GM12878 (cell line): ENCODE measurements around the gene ACTL7A. TPM values are rescaled to one million over a fixed set of nuclear protein-coding genes. Genes with fewer than 3 reads are reported as not detected.

Experiments
- ATAC-seq: fragments of 200-7000 bp; cut with Tn5 transposase; 3 replicates; pipeline ENCODE4 v1.9.1; 2020; ENCODE audit warnings: mild to moderate bottlenecking, moderate library complexity
- BruUV-seq: library from RNA; stranded (reverse); fragments of 400-500 nt; replicated peaks from 2 replicates; lab custom pipeline; 2021; lab: Mats Ljungman, UMichigan
- CTCF ChIA-PET: fragments of 300-600 bp; sonication (Branson Sonifier 250); formaldehyde crosslinking; extraction: SDS; loops from one replicate; lab custom pipeline; 2021; ENCODE audit warnings: inconsistent platforms; lab: Yijun Ruan, JAX
- POLR2A ChIA-PET: fragments of 350-600 bp; formaldehyde crosslinking; extraction: SDS; loops from one replicate; lab custom pipeline; 2021; ENCODE audit warnings: inconsistent platforms; lab: Charles Lee
- RAD21 ChIA-PET: fragments of 300-600 bp; sonication (Branson Sonifier 250); formaldehyde crosslinking; loops from one replicate; lab custom pipeline; 2023; ENCODE audit warnings: antibody characterized with exemption; ENCODE audit not compliant: unreplicated experiment; lab: Charles Lee
- SMC1A ChIA-PET: fragments of 300-600 bp; sonication (Branson Sonifier 250); formaldehyde crosslinking; loops from one replicate; lab custom pipeline; 2023; ENCODE audit not compliant: unreplicated experiment, uncharacterized antibody; lab: Charles Lee
- DNase-seq: peaks from one replicate; pipeline ENCODE4 v3.0.0-alpha.2; 2011; ENCODE audit warnings: low read depth, low spot score
- FAIRE-seq: peaks from 3 replicates; lab custom pipeline; 2011; peaks lifted over from hg19 to GRCh38; lab: Jason Lieb, UNC
- H2AFZ ChIP-seq: 2 replicates; pipeline ENCODE4 v1.6.0; 2011; ENCODE audit warnings: low read depth, low read length, control low read depth; ENCODE audit not compliant: control insufficient read depth
- H3K27ac ChIP-seq: 2 replicates; pipeline ENCODE4 v1.5.1; 2011; ENCODE audit warnings: control low read depth; ENCODE audit not compliant: control insufficient read depth, insufficient read depth
- H3K27me3 ChIP-seq, 2 experiments: replicated peaks in 1 of 2; 2 replicates each; pipeline versions ENCODE4 v1.6.0 to v1.6.1; 2011; ENCODE audit warnings: low read length in 1 of 2; ENCODE audit not compliant: control insufficient read depth in 2 of 2, insufficient read depth in 2 of 2
- H3K36me3 ChIP-seq, 2 experiments: 2 replicates each; pipeline ENCODE4 v1.5.1; 2011; ENCODE audit warnings: low read length in 1 of 2; ENCODE audit not compliant: control insufficient read depth in 2 of 2, insufficient read depth in 2 of 2
- H3K4me1 ChIP-seq: 2 replicates; pipeline ENCODE4 v1.6.1; 2011; ENCODE audit warnings: mild to moderate bottlenecking, low read length, moderate library complexity, mixed read lengths; ENCODE audit not compliant: control insufficient read depth, insufficient read depth
- H3K4me2 ChIP-seq: 2 replicates; pipeline ENCODE4 v1.6.0; 2011; ENCODE audit warnings: control low read depth; ENCODE audit not compliant: control insufficient read depth, insufficient read depth
- H3K4me3 ChIP-seq: fragments of 200-600 bp; sonication (generic); 2 replicates; pipeline ENCODE4 v1.5.1; 2016
- H3K79me2 ChIP-seq: 2 replicates; pipeline ENCODE4 v1.6.0; 2011; ENCODE audit warnings: low read length; ENCODE audit not compliant: control insufficient read depth, insufficient read depth
- H3K9ac ChIP-seq: 2 replicates; pipeline ENCODE4 v1.8.0; 2011; ENCODE audit warnings: low read length, control low read depth, mixed read lengths; ENCODE audit not compliant: control insufficient read depth, insufficient read depth
- H3K9me3 ChIP-seq: replicated peaks from 3 replicates; pipeline ENCODE4 v1.5.1; 2011; ENCODE audit warnings: mild to moderate bottlenecking, low read length; ENCODE audit not compliant: control insufficient read depth, insufficient read depth
- H4K20me1 ChIP-seq: 2 replicates; pipeline ENCODE4 v1.6.0; 2011; ENCODE audit not compliant: control insufficient read depth, insufficient read depth
- ASH2L ChIP-seq: fragments of 300-600, 200-600 bp; sonication (generic); IDR thresholded peaks from 2 replicates; pipeline ENCODE4 v1.6.1; 2017; ENCODE audit warnings: low read depth, mild to moderate bottlenecking, borderline replicate concordance
- FOXK2 ChIP-seq: fragments of 450-650 bp; IDR thresholded peaks from 2 replicates; pipeline ENCODE4 v1.6.1; 2017; ENCODE audit warnings: mild to moderate bottlenecking, moderate library complexity
- HDGF ChIP-seq: fragments of 450-650 bp; IDR thresholded peaks from 2 replicates; pipeline ENCODE4 v1.6.1; 2016; ENCODE audit warnings: antibody characterized with exemption
- IRF3 ChIP-seq: fragments of 450-650 bp; IDR thresholded peaks from 2 replicates; pipeline ENCODE4 v1.6.1; 2014; ENCODE audit warnings: mild to moderate bottlenecking
- KDM1A ChIP-seq: fragments of 200-600 bp; sonication (generic); IDR thresholded peaks from 2 replicates; pipeline ENCODE4 v1.6.1; 2016; ENCODE audit warnings: borderline replicate concordance
- KLF5 ChIP-seq: fragments of 450-650 bp; IDR thresholded peaks from 2 replicates; pipeline ENCODE4 v1.6.1; 2014; ENCODE audit warnings: mild to moderate bottlenecking; ENCODE audit not compliant: partially characterized antibody
- MAX ChIP-seq: IDR thresholded peaks from 2 replicates; pipeline ENCODE4 v1.6.1; 2012; ENCODE audit warnings: low read depth, low read length, improper control_type of control experiment
- SMARCA5 ChIP-seq: fragments of 450-650 bp; IDR thresholded peaks from 2 replicates; pipeline ENCODE4 v1.6.1; 2017; ENCODE audit warnings: mild to moderate bottlenecking
- SMC3 ChIP-seq: IDR thresholded peaks from 2 replicates; pipeline ENCODE4 v1.6.1; 2011; ENCODE audit warnings: low read length, improper control_type of control experiment, borderline replicate concordance
- SPI1 ChIP-seq: IDR thresholded peaks from 2 replicates; pipeline ENCODE4 v1.6.1; 2011; ENCODE audit warnings: low read depth, mild to moderate bottlenecking, low read length, moderate library complexity, borderline replicate concordance; ENCODE audit not compliant: insufficient read depth
- ZNF622 ChIP-seq: fragments of 450-650 bp; IDR thresholded peaks from 2 replicates; pipeline ENCODE4 v1.6.1; 2017; ENCODE audit warnings: mild to moderate bottlenecking, inconsistent platforms
- ZSCAN29 ChIP-seq: fragments of 450-650 bp; IDR thresholded peaks from 2 replicates; pipeline ENCODE4 v1.6.1; 2017; ENCODE audit warnings: mild to moderate bottlenecking, moderate library complexity
- WGBS: methylation state at CpG from one replicate; pipeline ENCODE4 v1.1.6; 2016; ENCODE audit warnings: low lambda C conversion rate; ENCODE audit not compliant: insufficient replicate concordance, insufficient coverage; ENCODE audit errors: missing lambda C conversion rate; 5-methylcytosine and 5-hydroxymethylcytosine counted together
- in situ Hi-C: fragments of 300-500 bp; cut with MboI; formaldehyde crosslinking; loops from 9 replicates; pipeline ENCODE4 v1.14.3; 2018; ENCODE audit warnings: mixed read lengths
- intact Hi-C: fragments of 100-400 bp; cut with micrococcal nuclease; formaldehyde crosslinking; loops from one replicate; pipeline ENCODE4 v1.14.2; 2022; ENCODE audit not compliant: unreplicated experiment
- polyA plus RNA-seq, 11 experiments: library from polyadenylated mRNA; depleted of rRNA in 4 of 11; unstranded in 6 of 11; stranded (reverse) in 5 of 11; fragments of >200 nt; fragmentation: Nextera tagmentation in 4 of 11; fragmentation: Illumina TruSeq in 1 of 11; extraction: Ambion mirVana in 4 of 11; extraction: Trizol in 1 of 11; gene quantifications; 1 replicate in 1 of 11; 2 replicates in 10 of 11; pipeline versions ENCODE4 v1.2.1 to v1.2.3, GENCODE V29; 2011 to 2016; ENCODE audit warnings: inconsistent platforms in 2 of 11, missing spikeins in 2 of 11, low read depth in 1 of 11
- total RNA-seq, 4 experiments: library from RNA; depleted of rRNA in 3 of 4; stranded (reverse); fragments of >200 nt in 3 of 4; fragmentation: Illumina TruSeq in 1 of 4; extraction: Trizol in 1 of 4; gene quantifications; 2 replicates each; pipeline versions ENCODE4 v1.2.1 to v1.2.3, GENCODE V29; 2013 to 2021

The ACTL7A gene
- total and polyA plus RNA-seq, 10 of the 15 experiments (the other 5 are each of a cell fraction or from before 2014, with no cell fraction given), result not detected

GRCh38 chr9:108860354-108860753 lies 1.7 kb upstream of the ACTL7A start:
- no peaks in the 10 kb centered on the region for H3K4me1 ChIP-seq
- no peak for TF ChIP-seq SMARCA5
- no peaks in the 10 kb centered on the region for H4K20me1 ChIP-seq
- FAIRE-seq (no peak), DNase-seq (no peak), ATAC-seq (no peak)
- intact Hi-C loops (no loop called here), in situ Hi-C loops (no loop called here)
- ChIA-PET SMC1A (interaction anchor here (1.6 kb wide), 1 partner anchor 94 kb away, joined by 5 read pairs; no protein-coding TSS in a partner anchor), RAD21 (no interaction called here), CTCF (no interaction called here), POLR2A (no interaction called here)
- 71% methylated on average over 4 of the region's 4 CpGs for WGBS
- H3K79me2 ChIP-seq, result no peaks in the 10 kb centered on the region
- no peaks in the 10 kb centered on the region for H3K9me3 ChIP-seq
- no peak overlapping the region for H3K4me3 ChIP-seq
- BruUV-seq, result no TSS peak
- no peak overlapping the region for H3K27ac ChIP-seq
- H3K27me3 ChIP-seq, result no peaks in the 10 kb centered on the region
- no peak overlapping the region for H2AFZ ChIP-seq
- H3K9ac ChIP-seq, result no peak overlapping the region
- no peaks in the 10 kb centered on the region for H3K36me3 ChIP-seq
- no peak overlapping the region for H3K4me2 ChIP-seq

GRCh38 chr9:108860764-108861163 lies 1.3 kb upstream of the ACTL7A start:
- ChIA-PET RAD21 (no interaction called here), SMC1A (interaction anchor here (1.6 kb wide), 1 partner anchor 94 kb away, joined by 5 read pairs; no protein-coding TSS in a partner anchor), CTCF (no interaction called here), POLR2A (interaction anchor here (0.6 kb wide), 1 partner anchor 380 kb away, joined by 4 read pairs; no protein-coding TSS in a partner anchor)
- no peaks in the 10 kb centered on the region for H4K20me1 ChIP-seq
- no peak for DNase-seq
- no peak for ATAC-seq
- TF ChIP-seq SMARCA5 (no peak), FOXK2 (no peak), ASH2L (no peak), SMC3 (no peak), ZSCAN29 (no peak), MAX (no peak), IRF3 (no peak), HDGF (no peak), ZNF622 (no peak), KDM1A (no peak), SPI1 (no peak), KLF5 (no peak)
- no peaks in the 10 kb centered on the region for H3K4me1 ChIP-seq
- H2AFZ ChIP-seq, result no peak overlapping the region
- no peaks in the 10 kb centered on the region for H3K79me2 ChIP-seq
- no peak overlapping the region for H3K9ac ChIP-seq
- H3K36me3 ChIP-seq, result no peaks in the 10 kb centered on the region
- no peak for FAIRE-seq
- in situ Hi-C loops (no loop called here), intact Hi-C loops (no loop called here)
- H3K4me2 ChIP-seq, result no peak overlapping the region
- H3K27me3 ChIP-seq, result no peaks in the 10 kb centered on the region
- H3K27ac ChIP-seq, result no peak overlapping the region
- BruUV-seq, result no TSS peak
- no peaks in the 10 kb centered on the region for H3K9me3 ChIP-seq
- WGBS, result 63% methylated on average over 2 of the region's 2 CpGs
- H3K4me3 ChIP-seq, result no peak overlapping the region
